HG02571 (cell line): ENCODE data around the gene TAOK1.
"Not testable (repeated sequence)": the region's sequence is repeated elsewhere in the genome, so short reads cannot be mapped to it uniquely, and the experiment has no call there.

Source experiments
- ATAC-seq: cut with Tn5 transposase; IDR thresholded peaks from one replicate; pipeline ENCODE4 v1.9.1; 2021; ENCODE audit warnings: mild to moderate bottlenecking, moderate library complexity; ENCODE audit not compliant: unreplicated experiment

TAOK1 gene

DNA sequence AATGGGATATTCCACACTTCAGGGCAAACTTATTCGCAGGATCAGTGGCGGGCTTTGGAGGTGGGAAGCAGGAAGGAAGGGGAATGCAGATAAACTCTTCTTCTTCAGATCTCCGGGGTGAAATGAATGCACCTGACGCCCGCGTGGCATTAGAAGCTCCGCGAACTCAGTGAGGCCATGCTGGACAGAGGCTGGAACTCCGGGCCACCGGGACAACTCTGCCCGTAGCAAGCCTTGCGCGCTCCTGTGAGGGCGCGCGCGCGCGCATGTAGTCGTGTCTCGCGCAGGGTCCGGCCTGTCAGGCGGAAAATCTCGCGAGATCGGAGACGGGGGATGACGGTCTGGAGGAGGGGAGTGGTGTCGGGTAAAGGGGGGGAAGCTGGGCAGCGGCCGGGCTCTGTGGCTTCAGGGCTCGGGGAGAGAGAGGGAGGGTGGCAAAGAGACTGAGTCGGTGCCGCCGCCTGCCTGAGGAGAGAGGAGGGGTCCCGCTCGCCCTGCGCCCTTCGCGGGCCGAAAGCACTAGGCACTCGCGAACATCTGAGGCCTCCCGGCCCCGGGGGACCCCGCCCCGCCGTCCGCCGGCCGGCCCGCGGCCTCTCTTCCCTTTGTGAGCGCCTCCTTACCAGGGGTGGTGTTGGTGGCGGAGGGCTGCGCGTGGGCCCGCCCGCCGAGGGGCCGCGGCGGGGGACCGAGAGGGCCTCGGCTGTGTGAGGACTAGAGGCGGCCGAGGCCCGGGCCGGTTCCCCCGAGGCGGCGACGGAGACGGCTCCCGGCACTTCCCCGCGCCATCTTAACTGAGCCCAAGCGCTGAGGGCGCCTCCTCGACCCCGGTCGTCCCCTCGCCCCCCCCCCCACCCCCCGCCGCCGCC, at the start of gene TAOK1:
TSS of gene TAOK1 (plus strand) at position 382 of the 869 bp plus-strand sequence. CDS start 61,186 bp downstream, outside the sequence.
- ATAC-seq, result peak; percentile 78

- ATAC-seq, result no peak
Observed at GRCh38 chr17:29341726-29342125, 48.4 kb upstream of the TAOK1 start.

DNA sequence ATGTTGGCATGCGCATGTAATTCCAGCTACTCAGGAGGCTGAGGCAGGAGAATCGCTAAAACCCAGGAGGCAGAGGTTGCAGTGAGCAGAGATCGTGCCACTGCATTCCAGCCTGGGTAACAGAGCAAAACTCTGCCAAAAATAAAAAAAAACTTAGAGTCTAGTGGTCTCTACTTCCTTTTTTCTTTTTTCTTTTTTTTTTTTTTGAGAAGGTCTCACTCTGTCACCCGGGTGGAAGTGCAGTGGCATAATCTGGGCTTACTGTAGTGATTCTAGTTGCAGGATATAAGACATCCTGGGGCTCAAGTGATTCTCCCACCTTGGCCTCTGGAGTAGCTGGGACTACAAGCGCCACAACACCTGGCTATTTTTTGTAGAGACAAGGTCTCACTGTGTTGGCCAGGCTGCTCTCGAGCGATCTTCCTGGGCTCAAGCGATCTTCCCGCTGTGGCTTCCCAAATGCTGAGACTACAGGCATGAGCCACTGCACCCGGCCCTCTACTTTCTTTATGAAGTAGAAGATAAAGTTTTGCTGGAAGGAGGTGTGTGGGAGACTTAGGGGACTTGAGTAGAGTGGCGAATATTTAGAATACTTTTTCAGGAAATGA, 47.9 kb upstream of the TAOK1 start:
- ATAC-seq, result no peak

DNA sequence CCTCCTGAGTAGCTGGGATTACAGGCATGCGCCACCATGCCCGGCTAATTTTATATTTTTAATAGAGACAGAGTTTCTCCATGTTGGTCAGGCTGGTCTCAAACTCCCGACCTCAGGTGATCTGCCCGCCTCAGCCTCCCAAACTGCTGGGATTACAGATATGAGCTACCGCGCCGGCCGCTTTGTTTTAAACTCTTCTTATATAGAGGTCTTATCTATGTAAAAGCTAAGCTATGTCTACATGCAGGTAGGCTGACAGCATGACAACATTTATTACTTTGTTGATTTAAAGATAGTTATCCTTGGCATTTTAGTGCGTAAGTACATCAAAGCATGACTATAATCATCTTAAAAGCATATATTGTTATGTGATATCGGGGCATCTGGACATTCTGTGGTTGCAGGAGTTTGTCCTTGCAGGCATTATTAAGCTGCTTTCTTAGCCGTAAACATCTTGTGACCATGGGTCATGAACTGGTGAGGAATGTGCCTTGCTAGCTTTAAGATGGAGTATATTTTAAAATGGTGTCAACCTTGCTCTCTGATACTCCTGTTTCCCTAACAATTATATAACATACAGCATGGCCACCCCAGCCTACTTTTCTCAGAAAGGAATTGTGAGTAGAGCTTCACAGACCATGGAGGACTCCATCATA, 45.8 kb upstream of the TAOK1 start:
- ATAC-seq, result no peak

DNA sequence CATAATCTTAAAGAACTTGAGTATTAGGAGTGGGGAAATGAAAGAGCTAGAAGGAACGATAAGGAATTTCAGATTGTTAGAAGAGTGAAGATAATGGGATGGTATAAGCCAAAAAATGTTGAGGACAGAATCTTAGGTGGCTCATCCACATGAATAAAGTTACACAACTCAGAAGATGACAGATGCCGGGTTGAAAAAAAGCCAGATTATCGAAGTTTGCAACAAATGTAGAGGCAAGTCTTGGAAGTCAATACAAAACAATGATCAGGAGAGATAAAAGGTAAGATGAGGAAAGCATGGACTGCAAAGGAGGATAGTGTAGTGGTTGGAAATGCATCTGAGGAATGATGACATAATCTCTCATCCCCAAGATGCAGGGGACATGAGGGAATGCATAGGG, 45.1 kb upstream of the TAOK1 start:
- no peak for ATAC-seq

DNA sequence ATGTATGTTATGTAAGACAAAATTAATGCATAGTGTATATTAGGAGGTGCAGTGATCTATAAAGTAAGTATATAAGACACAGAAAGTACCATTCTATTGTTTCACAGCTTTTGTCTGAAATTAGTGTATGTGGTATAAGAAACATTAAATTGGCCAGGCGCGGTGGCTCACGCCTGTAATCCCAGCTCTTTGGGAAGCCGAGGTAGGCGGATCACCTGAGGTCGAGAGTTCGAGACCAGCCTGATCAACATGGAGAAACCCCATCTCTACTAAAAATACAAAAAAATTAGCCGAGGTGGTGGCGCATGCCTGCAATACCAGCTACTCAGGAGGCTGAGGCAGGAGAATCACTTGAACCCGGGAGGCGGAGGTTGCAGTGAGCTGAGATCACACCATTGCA, 44.7 kb upstream of the TAOK1 start:
- ATAC-seq, result not testable (repeated sequence)

- no peak for ATAC-seq
Observed at GRCh38 chr17:29346462-29346861, 43.7 kb upstream of the TAOK1 start.

GRCh38 chr17:29347831-29348629, 42.1 kb upstream of the TAOK1 start:
- ATAC-seq, result no peak

GRCh38 chr17:29349409-29349808, 40.8 kb upstream of the TAOK1 start:
- no peak for ATAC-seq

GRCh38 chr17:29352146-29352545, 38.0 kb upstream of the TAOK1 start:
- no peak for ATAC-seq

GRCh38 chr17:29357232-29357631, 32.9 kb upstream of the TAOK1 start:
- ATAC-seq, result no peak

GRCh38 chr17:29357821-29358232, 32.3 kb upstream of the TAOK1 start:
- no peak for ATAC-seq

DNA sequence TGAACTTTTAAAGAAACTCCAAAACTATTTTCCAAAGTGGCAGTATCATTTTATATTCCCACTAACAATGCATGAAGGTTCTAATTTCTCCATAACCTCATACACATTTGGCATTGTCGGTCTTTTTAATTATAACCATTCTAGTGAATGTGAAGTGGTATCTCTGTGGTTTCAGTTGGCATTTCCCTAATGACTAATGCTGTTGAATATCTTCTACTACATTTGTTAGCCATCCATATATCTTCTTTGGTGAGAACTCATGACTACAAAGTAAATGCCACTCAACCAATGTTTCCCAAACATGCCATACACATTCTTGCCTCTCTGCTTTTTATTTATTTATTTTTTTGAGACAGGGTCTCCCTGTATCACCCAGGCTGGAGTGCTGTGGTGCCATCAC, 31.7 kb upstream of the TAOK1 start:
- no peak for ATAC-seq

DNA sequence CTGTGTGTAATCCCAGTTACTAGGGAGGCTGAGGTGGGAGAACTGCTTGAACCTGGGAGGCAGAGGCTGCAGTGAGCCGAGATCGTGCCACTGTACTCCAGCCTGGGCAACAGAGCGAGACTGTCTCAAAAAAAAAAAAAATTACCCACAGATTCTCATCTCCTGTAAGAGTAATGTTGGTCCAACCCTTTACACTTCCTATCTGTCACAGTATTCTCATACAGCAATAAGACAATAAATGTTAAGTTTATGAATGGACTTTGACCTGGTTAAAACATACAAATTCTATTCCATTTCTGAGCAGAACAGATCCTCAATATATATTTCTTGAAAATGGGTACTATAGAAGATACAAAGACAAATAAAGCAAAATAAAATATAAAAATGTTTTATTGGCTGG, 30.4 kb upstream of the TAOK1 start:
- no peak for ATAC-seq

DNA sequence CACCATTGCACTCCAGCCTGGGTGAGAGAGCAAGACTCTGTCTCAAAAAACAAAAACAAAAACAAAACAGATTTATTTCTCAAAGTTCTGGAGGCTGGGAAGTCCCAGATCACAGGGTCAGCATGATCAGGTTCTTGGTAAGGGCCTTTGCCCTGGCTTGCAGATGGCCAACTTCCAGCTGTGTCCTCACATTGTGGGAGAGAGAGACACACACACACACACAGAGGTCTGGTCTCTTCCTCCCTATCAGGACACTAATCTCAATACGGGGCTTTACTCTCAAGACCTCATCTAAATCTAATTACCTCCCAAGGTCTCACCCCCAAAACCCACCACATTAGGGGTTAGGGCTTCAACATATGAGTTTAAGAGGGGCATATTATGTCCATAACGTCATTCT, 26.4 kb upstream of the TAOK1 start:
- no peak for ATAC-seq

DNA sequence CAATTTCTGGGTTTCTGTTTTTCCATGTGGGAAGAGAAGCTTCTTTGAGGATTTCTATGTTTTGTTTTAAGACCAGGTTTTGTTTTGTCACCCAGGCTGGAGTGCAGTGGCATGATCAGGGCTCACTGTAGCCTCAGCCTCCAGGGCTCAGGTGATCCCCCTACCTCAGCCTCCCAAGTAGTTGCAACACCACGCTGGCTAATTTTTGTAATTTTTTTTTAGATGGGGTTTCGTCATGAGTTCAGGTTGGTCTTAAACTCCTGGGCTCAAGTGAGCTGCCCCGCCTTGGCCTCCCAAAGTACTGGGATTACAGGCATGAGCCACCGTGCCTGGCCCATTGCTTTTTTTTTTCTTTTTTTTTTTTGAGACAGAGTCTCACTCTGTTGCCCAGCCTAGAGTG, 25.5 kb upstream of the TAOK1 start:
- ATAC-seq, result no peak

DNA sequence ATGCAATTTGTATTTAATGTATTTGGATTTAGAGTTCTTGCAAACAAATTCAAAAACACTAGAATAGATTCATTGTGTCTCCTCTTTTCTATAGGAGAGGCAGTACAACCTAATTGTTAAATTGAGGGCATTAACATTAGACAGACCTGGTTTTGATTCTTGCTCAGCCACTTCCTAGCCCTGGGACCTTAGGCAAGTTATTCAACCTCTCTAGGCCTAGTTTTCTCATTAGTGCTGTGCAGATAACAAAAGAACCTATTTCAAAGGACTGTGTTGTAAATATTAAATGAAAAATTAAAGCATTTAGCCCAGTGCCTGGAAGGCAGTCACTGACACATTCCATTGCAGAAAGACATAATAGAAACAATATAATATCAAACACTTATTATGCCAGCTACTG, 22.0 kb upstream of the TAOK1 start:
- ATAC-seq, result no peak

- no peak for ATAC-seq
Observed at GRCh38 chr17:29368926-29369325, 21.2 kb upstream of the TAOK1 start.

DNA sequence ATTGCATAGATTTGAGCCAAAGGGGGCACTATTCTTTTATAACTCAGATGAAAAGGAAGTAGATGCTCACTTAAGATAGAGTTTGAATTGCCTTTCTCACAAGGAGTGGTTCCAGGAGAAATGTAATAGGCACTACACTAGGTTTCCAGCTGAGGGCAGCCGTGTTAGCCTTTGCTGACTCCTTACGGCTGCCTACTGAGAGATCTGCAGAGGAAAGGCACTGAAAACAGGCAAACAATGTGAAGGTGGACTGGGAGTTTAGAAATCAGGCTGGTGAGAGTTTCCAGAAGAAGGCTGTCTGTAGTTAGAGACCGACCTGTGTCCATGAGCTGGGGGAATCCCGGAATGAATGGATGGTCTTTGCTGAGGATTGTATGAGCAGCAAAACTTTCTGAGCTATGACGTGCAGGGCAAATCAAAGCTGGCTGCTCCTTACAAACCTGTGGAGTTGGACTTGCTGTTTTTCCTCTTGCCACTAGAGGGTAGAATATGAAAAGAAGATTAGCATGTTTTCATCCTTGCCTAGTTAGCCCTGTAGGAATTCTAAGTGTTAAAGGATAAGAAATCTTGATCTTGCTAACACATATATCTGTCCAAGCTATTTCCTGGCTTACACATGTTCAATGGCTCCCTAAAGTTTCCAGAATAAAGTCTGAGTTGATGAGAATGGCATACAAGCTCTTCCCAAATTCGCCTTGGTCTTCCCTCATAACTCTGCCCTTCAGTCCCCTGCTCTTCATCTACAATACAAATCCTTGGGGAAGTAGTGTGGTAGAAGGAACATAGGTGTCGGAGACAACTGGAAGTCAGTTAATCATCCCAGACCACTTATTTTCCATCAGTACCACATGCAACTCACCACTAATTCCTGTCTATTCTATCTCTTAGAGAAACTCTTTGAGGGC, 20.1 kb upstream of the TAOK1 start:
- ATAC-seq, result no peak

GRCh38 chr17:29376667-29377270, 13.4 kb upstream of the TAOK1 start:
- no peak for ATAC-seq
